ENCODE data around the gene ABHD14A.

ABHD14A gene

GRCh38 chr3:51929420-51930003 is 45.4 kb upstream of the ABHD14A start:
- Histone ChIP-seq H3K9me3 (ENCODE audit: insufficient read depth, low read length) (no peaks in the 10 kb centered on the region), H2AFZ (ENCODE audit: low read depth, low read length, severe bottlenecking) (no peak overlapping the region), H3K79me2 (ENCODE audit: insufficient read depth, low read length) (no peaks in the 10 kb centered on the region), H3K4me2 (ENCODE audit: low read depth, low read length, poor library complexity, severe bottlenecking) (no peak overlapping the region), H3K27me3 (ENCODE audit: low read length) (no peaks in the 10 kb centered on the region), H3K27ac (ENCODE audit: low read depth, low read length) (no peak overlapping the region), H3K9me2 (replicated peaks; ENCODE audit: insufficient read depth, low read length) (no peaks in the 10 kb centered on the region), H4K20me1 (ENCODE audit: low read depth, low read length) (no peaks in the 10 kb centered on the region), H3K9ac (ENCODE audit: low read length) (no peak overlapping the region), H3K36me3 (ENCODE audit: low read length) (no peaks in the 10 kb centered on the region), H3F3A (ENCODE audit: insufficient read depth) (no peaks in the 10 kb centered on the region; the same call in 1 of the 2 replicates), H3K4me3 (ENCODE audit: insufficient read depth, low read length, poor library complexity, severe bottlenecking) (no peak overlapping the region)
- TF ChIP-seq CTCF (IDR thresholded peaks at IDR 0.05; ENCODE audit: insufficient read depth, low read length, poor library complexity, severe bottlenecking): no peak
- TF ChIP-seq EZH2phosphoT487 (conservative IDR thresholded peaks at IDR 0.05; ENCODE audit: low read length): no peak

GRCh38 chr3:51930439-51930838 is 44.4 kb upstream of the ABHD14A start:
- Histone ChIP-seq H4K20me1 (ENCODE audit: low read depth, low read length) (no peaks in the 10 kb centered on the region), H3K9me2 (replicated peaks; ENCODE audit: insufficient read depth, low read length) (no peaks in the 10 kb centered on the region), H3K4me3 (ENCODE audit: insufficient read depth, low read length, poor library complexity, severe bottlenecking) (no peak overlapping the region), H3F3A (ENCODE audit: insufficient read depth) (no peaks in the 10 kb centered on the region), H3K27ac (ENCODE audit: low read depth, low read length) (no peak overlapping the region), H3K36me3 (ENCODE audit: low read length) (no peaks in the 10 kb centered on the region), H3K4me2 (ENCODE audit: low read depth, low read length, poor library complexity, severe bottlenecking) (no peak overlapping the region), H2AFZ (ENCODE audit: low read depth, low read length, severe bottlenecking) (no peak overlapping the region), H3K9me3 (ENCODE audit: insufficient read depth, low read length) (no peaks in the 10 kb centered on the region), H3K27me3 (ENCODE audit: low read length) (no peaks in the 10 kb centered on the region), H3K79me2 (ENCODE audit: insufficient read depth, low read length) (no peaks in the 10 kb centered on the region), H3K9ac (ENCODE audit: low read length) (no peak overlapping the region)
- TF ChIP-seq CTCF (IDR thresholded peaks at IDR 0.05; ENCODE audit: insufficient read depth, low read length, poor library complexity, severe bottlenecking) (no peak), EZH2phosphoT487 (conservative IDR thresholded peaks at IDR 0.05; ENCODE audit: low read length) (no peak)

- no peaks in the 10 kb centered on the region for H3F3A ChIP-seq (ENCODE audit: insufficient read depth)
- no peaks in the 10 kb centered on the region for H3K27me3 ChIP-seq (ENCODE audit: low read length)
- H3K4me3 ChIP-seq (ENCODE audit: insufficient read depth, low read length, poor library complexity, severe bottlenecking): no peak overlapping the region
- no peak overlapping the region for H2AFZ ChIP-seq (ENCODE audit: low read depth, low read length, severe bottlenecking)
- H3K36me3 ChIP-seq (ENCODE audit: low read length): no peaks in the 10 kb centered on the region
- H3K4me2 ChIP-seq (ENCODE audit: low read depth, low read length, poor library complexity, severe bottlenecking): no peak overlapping the region
- no peak overlapping the region for H3K27ac ChIP-seq (ENCODE audit: low read depth, low read length)
- no peak for TF ChIP-seq EZH2phosphoT487 (conservative IDR thresholded peaks at IDR 0.05; ENCODE audit: low read length)
- TF ChIP-seq CTCF (IDR thresholded peaks at IDR 0.05; ENCODE audit: insufficient read depth, low read length, poor library complexity, severe bottlenecking): no peak
- H3K9ac ChIP-seq (ENCODE audit: low read length): no peak overlapping the region
- H3K9me3 ChIP-seq (ENCODE audit: insufficient read depth, low read length): no peaks in the 10 kb centered on the region
- H3K79me2 ChIP-seq (ENCODE audit: insufficient read depth, low read length): no peaks in the 10 kb centered on the region
- H4K20me1 ChIP-seq (ENCODE audit: low read depth, low read length): no peaks in the 10 kb centered on the region
- no peaks in the 10 kb centered on the region for H3K9me2 ChIP-seq (replicated peaks; ENCODE audit: insufficient read depth, low read length)
Measured at GRCh38 chr3:51931756-51932155, 43.1 kb upstream of the ABHD14A start.

Data from SU-DHL-6 (cell line).